M059J (cell line): ENCODE data around the gene PCCA. TPM values are rescaled to one million over a fixed set of nuclear protein-coding genes. Genes with fewer than 3 reads are reported as not detected.
"Not testable (repeated sequence)": the region's sequence is repeated elsewhere in the genome, so short reads cannot be mapped to it uniquely, and the experiment has no call there.

ENCODE experiments used
- DNase-seq: peaks from one replicate; pipeline ENCODE4 v3.0.0-alpha.2; 2012; ENCODE audit warnings: low read depth
- total RNA-seq: library from RNA; depleted of rRNA; stranded (reverse); fragments of >200 nt; shearing (Covaris generic); gene quantifications from 2 replicates; pipeline ENCODE4 v1.2.3, GENCODE V29; 2014

PCCA gene
- total RNA-seq, 1 experiment from 2014 or later = 10.0 TPM

DNA sequence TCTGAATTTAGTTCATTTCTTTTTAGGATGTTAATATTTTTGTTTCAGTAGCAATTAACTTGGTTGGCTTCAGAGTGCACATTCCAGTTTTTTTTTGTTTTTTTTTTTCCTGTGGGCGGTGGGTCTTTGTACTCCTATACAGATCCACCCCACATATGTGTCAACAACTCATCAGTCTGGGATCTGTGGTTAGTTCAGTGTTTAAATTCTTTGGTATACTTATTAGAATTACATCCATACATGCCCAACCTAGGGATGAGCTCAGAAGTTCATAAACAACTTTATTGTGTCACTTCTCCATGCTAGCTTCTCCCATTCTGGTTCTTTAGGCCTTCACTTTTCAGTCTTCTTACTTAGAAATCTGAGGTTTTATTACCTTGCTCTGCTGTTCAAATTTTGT, 50.9 kb downstream of the PCCA start:
- DNase-seq = no peak

DNA sequence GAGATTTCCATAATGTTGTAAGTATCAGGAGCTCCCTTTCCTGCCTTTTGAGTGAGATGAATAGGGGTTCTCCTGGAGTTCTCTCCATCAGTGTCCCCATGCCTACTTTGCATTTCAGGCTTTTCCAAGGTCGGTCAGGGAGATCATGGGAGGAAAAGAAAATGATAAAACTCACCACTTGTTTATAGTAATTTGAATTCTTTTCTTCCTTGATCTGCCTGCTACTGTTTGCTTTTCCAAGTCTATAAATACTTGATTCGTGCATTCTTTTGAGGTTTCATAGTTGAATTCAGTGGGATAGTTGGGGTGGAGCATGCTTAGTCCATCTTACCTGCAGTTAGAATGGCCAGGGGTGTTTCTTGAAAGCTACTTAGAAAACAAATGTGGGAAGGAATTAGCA, 51.5 kb downstream of the PCCA start:
- no peak for DNase-seq

DNA sequence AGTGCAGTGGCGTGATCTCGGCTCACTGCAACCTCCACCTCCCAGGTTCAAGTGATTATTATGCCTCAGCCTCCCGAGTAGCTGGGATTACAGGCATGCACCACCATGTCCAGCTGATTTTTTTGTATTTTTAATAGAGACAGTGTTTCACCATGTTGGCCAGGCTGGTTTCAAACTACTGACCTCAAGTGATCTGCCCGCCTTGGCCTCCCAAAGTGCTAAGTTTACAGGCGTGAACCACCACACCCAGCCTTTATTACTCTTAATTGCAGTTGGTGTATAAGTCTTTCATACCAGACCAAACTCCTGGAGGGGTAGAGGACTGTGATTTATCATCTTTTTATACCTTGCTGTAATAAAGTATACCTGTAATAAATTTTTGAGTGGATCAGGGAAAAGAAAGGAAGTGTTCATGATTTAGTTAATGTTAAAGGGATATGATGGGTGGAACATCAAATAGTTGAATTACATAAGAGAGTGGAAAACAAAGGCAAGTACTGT, 52.6 kb downstream of the PCCA start:
- not testable (repeated sequence) for DNase-seq

- DNase-seq = no peak
Measured at GRCh38 chr13:100146534-100146933, 57.6 kb downstream of the PCCA start.

DNA sequence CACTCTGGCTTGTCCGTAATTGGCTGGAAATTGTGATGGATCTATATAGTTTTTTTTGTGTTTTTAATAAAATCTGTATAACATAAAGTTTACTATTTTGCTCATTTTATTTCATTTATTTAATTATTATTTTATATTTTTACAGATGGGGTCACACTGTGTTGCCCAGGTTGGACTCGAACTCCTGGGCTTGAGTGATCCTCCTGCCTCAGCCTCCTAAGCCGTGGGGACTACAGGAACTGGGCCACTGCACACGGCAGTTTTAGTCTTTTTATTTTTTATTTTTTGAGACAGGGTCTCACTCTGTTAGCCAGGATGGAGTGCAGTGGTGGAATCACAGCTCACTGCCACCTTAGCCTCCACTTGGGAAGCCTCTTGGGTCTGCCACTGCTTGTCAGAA, 58.9 kb downstream of the PCCA start:
- no peak for DNase-seq

GRCh38 chr13:100148422-100148821, 59.5 kb downstream of the PCCA start:
- DNase-seq = no peak

GRCh38 chr13:100149389-100149788, 60.5 kb downstream of the PCCA start:
- no peak for DNase-seq

- DNase-seq = not testable (repeated sequence)
Measured at GRCh38 chr13:100150711-100151110, 61.8 kb downstream of the PCCA start.

DNA sequence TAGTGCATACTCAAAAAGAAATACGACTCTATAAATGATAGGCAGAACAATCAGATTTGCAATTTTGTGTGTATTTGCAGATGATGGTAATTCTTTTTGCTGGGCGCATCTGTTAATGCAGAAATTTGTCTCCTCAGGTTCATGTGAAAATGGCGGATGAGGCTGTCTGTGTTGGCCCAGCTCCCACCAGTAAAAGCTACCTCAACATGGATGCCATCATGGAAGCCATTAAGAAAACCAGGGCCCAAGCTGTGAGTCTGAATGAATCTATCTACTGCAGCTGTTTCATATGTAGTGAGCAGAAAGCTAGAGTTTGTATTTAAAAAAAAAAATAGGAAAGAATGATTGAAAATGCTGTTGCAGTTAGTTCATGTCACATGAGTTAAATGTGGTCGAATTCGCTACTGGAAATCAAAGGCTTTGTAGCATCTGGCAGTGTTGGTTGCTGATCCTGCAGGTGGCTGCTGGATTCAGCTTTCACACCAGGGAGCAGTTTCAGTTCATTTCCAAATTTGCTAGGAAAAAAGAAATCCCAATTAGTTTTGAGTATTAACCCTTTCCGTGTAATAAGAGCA, 66.0 kb downstream of the PCCA start:
- no peak for DNase-seq

GRCh38 chr13:100156788-100157187, 67.9 kb downstream of the PCCA start:
- peak; percentile 79 for DNase-seq

- no peak for DNase-seq
Measured at GRCh38 chr13:100158569-100158968, 69.7 kb downstream of the PCCA start.

GRCh38 chr13:100159584-100159983, 70.7 kb downstream of the PCCA start:
- DNase-seq = no peak

GRCh38 chr13:100160450-100160849, 71.6 kb downstream of the PCCA start:
- DNase-seq = no peak

DNA sequence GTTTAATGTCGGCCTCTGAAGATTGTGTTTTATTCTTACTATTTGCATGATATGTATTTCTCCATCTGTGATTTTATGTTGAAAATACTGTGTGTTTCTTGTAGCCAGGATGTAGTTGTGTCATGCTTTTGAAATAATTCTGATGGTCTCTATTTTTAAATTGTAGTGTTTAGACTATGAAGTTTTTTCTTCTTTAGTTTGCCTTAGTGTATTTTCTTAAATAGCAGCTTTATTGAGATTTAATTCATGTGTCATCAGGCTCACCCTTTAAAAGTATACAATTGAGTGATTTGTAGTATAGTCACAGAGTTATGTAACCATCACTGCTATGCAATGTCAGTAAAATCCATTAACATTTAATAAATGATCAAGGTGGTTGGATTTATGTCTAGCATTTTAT, 74.5 kb downstream of the PCCA start:
- DNase-seq = no peak

- no peak for DNase-seq
Measured at GRCh38 chr13:100173203-100173602, 84.3 kb downstream of the PCCA start.

DNA sequence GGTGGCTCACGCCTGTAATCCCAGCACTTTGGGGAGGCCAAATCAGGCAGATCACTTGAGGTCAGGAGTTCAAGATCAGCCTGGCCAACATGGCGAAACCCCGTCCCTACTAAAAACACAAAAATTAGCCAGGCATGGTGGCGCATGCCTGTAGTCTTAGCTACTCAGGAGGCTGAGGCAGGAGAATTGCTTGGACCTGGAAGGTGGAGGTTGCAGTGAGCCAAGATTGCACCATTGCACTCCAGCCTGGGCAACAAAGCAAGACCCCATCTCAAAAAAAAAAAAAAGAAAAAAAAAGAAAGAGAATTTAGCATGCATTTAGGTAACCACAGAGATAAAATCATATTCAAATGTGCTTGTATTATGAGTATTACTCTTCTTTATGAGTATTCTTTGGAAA, 85.6 kb downstream of the PCCA start:
- DNase-seq = not testable (repeated sequence)

DNA sequence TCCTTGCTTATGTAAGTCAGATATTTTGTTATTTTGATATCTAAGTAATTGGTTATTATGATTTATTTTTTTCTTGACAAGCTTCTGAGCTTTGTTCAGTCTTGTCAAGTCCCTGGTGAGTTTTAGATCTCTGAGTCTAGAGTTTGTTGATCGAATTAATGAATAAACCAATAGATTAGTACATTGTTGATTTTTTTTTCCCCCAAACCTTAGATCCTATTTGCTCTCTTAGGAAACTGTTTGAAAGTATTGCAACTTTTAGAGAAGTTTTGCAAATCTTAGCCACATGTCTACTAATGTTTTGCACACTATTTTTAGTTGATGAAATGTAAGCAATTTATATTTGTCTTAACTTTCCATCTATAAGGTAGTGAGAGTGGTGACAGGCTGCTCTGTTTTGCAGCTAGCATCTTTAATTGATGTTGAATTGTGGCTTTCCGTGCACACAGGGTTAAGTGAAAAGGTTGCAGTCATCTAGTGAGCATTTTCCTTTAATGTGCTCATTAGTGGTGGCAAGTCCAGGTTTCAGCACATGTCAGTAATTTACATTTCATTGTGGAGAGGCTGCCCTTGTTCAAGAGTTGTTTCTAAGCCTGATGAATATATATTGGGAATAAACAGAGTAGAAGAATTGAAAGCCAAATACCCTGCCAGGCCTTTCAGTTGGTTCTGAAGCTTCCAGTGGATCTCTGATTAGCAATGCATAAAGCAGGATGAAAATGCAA, 86.3 kb downstream of the PCCA start:
- DNase-seq = no peak

- DNase-seq = no peak
Measured at GRCh38 chr13:100175803-100176182, 86.9 kb downstream of the PCCA start.

DNA sequence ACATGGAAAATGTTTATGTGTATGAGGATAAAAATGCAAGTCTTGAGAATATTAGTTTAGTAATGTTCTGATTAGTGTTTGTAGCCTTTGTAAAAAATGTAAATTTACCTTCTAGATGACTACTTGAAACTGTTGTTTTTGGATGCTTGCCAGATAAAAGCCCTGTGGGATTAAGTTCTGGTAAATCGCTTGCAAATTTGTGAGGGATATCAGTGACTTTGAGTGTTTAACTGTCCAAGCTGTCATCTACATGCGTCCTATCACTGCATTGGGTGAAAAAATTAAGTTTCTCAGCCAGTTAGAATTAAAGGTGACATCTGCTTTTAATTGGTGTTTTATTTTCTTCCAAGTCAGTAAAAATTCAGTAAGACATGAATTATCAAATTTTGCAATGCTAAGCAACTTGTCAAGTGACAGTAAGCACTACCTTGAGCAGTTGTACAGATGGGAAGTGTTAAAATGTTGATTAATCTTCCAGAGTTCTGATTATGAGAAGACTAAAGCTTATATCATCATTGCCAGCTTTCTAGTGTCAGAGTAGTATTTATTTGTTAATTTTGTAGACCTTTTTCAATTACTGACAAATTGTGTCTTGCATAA, 88.0 kb downstream of the PCCA start:
- DNase-seq = peak; percentile 49

- no peak for DNase-seq
Measured at GRCh38 chr13:100178309-100178708, 89.4 kb downstream of the PCCA start.

- DNase-seq = no peak
Measured at GRCh38 chr13:100179276-100179675, 90.4 kb downstream of the PCCA start.

DNA sequence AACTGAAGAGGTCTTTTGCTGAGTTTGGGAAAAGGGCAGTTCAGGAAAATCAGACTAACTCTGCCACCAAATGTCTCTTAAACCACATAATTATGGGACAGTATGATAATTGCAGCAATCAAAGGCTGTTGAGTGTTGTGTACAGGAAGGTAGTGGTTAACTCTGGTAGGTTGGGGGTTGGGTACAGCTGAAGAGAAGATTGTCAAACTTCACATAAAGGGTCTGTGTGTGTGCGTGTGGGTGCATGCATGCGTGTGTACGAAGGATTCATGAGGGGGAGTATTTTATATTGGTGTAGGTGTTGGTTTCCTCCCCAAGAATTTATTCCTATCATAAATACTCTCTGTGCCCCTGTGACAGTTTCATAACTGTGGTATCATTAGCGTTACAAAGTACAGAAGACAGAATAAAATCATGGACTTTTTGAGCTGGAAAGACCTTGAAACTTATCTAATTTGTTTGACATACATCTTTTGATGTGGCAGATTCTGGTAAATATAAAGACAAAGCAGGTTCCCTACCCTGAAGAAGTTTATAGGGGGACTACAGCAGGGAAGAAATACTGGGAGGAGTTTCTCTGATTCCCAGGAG, 94.1 kb downstream of the PCCA start:
- DNase-seq = no peak

GRCh38 chr13:100184095-100184494, 95.2 kb downstream of the PCCA start:
- DNase-seq = no peak
